H9 (cell line): ENCODE data around the gene VWA8. TPM values are rescaled to one million over a fixed set of nuclear protein-coding genes. Genes with fewer than 3 reads are reported as not detected.
A peak's percentile ranks its signal among the peaks of the same experiment; 100 is the strongest.

Experiments
- DNase-seq: peaks from one replicate; pipeline ENCODE4 v3.0.0-alpha.2; 2017
- H2AFZ ChIP-seq: one replicate; pipeline ENCODE4 v1.6.1; 2013; ENCODE audit warnings: mild to moderate bottlenecking, low read length, control low read depth, moderate library complexity
- H2AK5ac ChIP-seq: 2 replicates; pipeline ENCODE4 v1.6.1; 2013; ENCODE audit warnings: low read length, control low read depth, mixed read lengths; ENCODE audit not compliant: insufficient read length
- H2BK120ac ChIP-seq: one replicate; pipeline ENCODE4 v1.6.1; 2013; ENCODE audit warnings: low read depth, mild to moderate bottlenecking, low read length, control low read depth, inconsistent platforms; ENCODE audit not compliant: poor library complexity, severe bottlenecking
- H2BK12ac ChIP-seq: 2 replicates; pipeline ENCODE4 v1.6.1; 2013; ENCODE audit warnings: low read length, control low read depth, mixed read lengths, low read depth; ENCODE audit not compliant: insufficient read length
- H2BK15ac ChIP-seq: 2 replicates; pipeline ENCODE4 v1.6.1; 2013; ENCODE audit warnings: low read depth, low read length, control low read depth
- H2BK20ac ChIP-seq: one replicate; pipeline ENCODE4 v1.6.1; 2013; ENCODE audit warnings: low read depth, mild to moderate bottlenecking, low read length, control low read depth, inconsistent platforms; ENCODE audit not compliant: poor library complexity, severe bottlenecking
- H2BK5ac ChIP-seq: 2 replicates; pipeline ENCODE4 v1.6.1; 2013; ENCODE audit warnings: low read length, control low read depth, mixed read lengths; ENCODE audit not compliant: insufficient read length
- H3K14ac ChIP-seq: 2 replicates; pipeline ENCODE4 v1.6.1; 2013; ENCODE audit warnings: low read length, control low read depth; ENCODE audit not compliant: insufficient read depth
- H3K18ac ChIP-seq: 2 replicates; pipeline ENCODE4 v1.6.1; 2013; ENCODE audit warnings: low read depth, mild to moderate bottlenecking, mixed read lengths, low read length, control low read depth; ENCODE audit not compliant: insufficient read length
- H3K23ac ChIP-seq: 2 replicates; pipeline ENCODE4 v1.6.1; 2013; ENCODE audit warnings: low read length, control low read depth, mixed read lengths, low read depth; ENCODE audit not compliant: insufficient read length
- H3K23me2 ChIP-seq: 2 replicates; pipeline ENCODE4 v1.6.1; 2013; ENCODE audit warnings: low read depth, mild to moderate bottlenecking, mixed read lengths, low read length, control low read depth; ENCODE audit not compliant: insufficient read length, poor library complexity, severe bottlenecking
- H3K27ac ChIP-seq: 2 replicates; pipeline ENCODE4 v1.5.1; 2013; ENCODE audit warnings: low read length, control low read depth, mixed read lengths, low read depth; ENCODE audit not compliant: insufficient read length
- H3K27me3 ChIP-seq: 2 replicates; pipeline ENCODE4 v1.6.1; 2013; ENCODE audit warnings: low read length, control low read depth, inconsistent platforms; ENCODE audit not compliant: insufficient read depth
- H3K4ac ChIP-seq: 2 replicates; pipeline ENCODE4 v1.6.1; 2013; ENCODE audit warnings: low read depth, mild to moderate bottlenecking, control low read depth, inconsistent platforms, low read length, moderate library complexity
- H3K4me1 ChIP-seq: 2 replicates; pipeline ENCODE4 v1.6.1; 2013; ENCODE audit warnings: low read length, control low read depth, inconsistent platforms; ENCODE audit not compliant: insufficient read depth
- H3K4me2 ChIP-seq: 2 replicates; pipeline ENCODE4 v1.6.1; 2013; ENCODE audit warnings: low read length, control low read depth, mixed read lengths; ENCODE audit not compliant: insufficient read length, insufficient read depth
- H3K56ac ChIP-seq: 2 replicates; pipeline ENCODE4 v1.6.1; 2013; ENCODE audit warnings: low read depth, mild to moderate bottlenecking, mixed read lengths, low read length, control low read depth; ENCODE audit not compliant: insufficient read length
- H3K79me1 ChIP-seq: 2 replicates; pipeline ENCODE4 v1.6.1; 2013; ENCODE audit warnings: low read depth, mild to moderate bottlenecking, moderate library complexity, low read length, control low read depth, inconsistent platforms; ENCODE audit not compliant: insufficient read depth, poor library complexity, severe bottlenecking
- H3K79me2 ChIP-seq: 2 replicates; pipeline ENCODE4 v1.6.1; 2013; ENCODE audit warnings: low read length, control low read depth, inconsistent platforms; ENCODE audit not compliant: insufficient read depth
- H3K9ac ChIP-seq: 2 replicates; pipeline ENCODE4 v1.6.1; 2013; ENCODE audit warnings: low read length, control low read depth, mixed read lengths; ENCODE audit not compliant: insufficient read length; ENCODE audit errors: extremely low read depth
- H3K9me3 ChIP-seq: one replicate; pipeline ENCODE4 v1.6.1; 2013; ENCODE audit warnings: low read depth, low read length, inconsistent platforms; ENCODE audit not compliant: control insufficient read depth
- H3T11ph ChIP-seq: one replicate; pipeline ENCODE4 v1.6.1; 2013; ENCODE audit warnings: mild to moderate bottlenecking, low read length, control low read depth, inconsistent platforms
- H4K20me1 ChIP-seq: one replicate; pipeline ENCODE4 v1.6.1; 2013; ENCODE audit not compliant: control insufficient read depth, insufficient read length, insufficient read depth
- H4K5ac ChIP-seq: 2 replicates; pipeline ENCODE4 v1.6.1; 2013; ENCODE audit warnings: low read depth, mild to moderate bottlenecking, mixed read lengths, low read length, control low read depth; ENCODE audit not compliant: insufficient read length
- H4K8ac ChIP-seq: replicated peaks from 2 replicates; pipeline ENCODE4 v1.6.1; 2013; ENCODE audit warnings: low read length, control low read depth, mixed read lengths, low read depth; ENCODE audit not compliant: insufficient read length
- H4K91ac ChIP-seq: 2 replicates; pipeline ENCODE4 v1.6.1; 2013; ENCODE audit warnings: low read depth, mild to moderate bottlenecking, moderate library complexity, mixed read lengths, low read length, control low read depth; ENCODE audit not compliant: insufficient read length
- H3K27ac Mint-ChIP-seq, 3 experiments: 2 replicates in 2 of 3; 3 replicates in 1 of 3; pipeline ENCODE4 v1.8.0; 2020 to 2021; ENCODE audit warnings: mixed read lengths in 3 of 3, mild to moderate bottlenecking in 1 of 3, moderate library complexity in 1 of 3
- H3K27me3 Mint-ChIP-seq: 2 replicates; pipeline ENCODE4 v1.8.0; 2021; ENCODE audit warnings: low read depth, mild to moderate bottlenecking, moderate library complexity, mixed read lengths
- H3K36me3 Mint-ChIP-seq, 3 experiments: 2 replicates in 2 of 3; 3 replicates in 1 of 3; pipeline ENCODE4 v1.8.0; 2020 to 2021; ENCODE audit warnings: low read depth in 3 of 3, mixed read lengths in 3 of 3; ENCODE audit not compliant: insufficient read depth in 1 of 3
- H3K4me1 Mint-ChIP-seq, 2 experiments: 2 replicates each; pipeline ENCODE4 v1.8.0; 2020; ENCODE audit warnings: mixed read lengths in 2 of 2
- H3K4me3 Mint-ChIP-seq, 2 experiments: 2 replicates in 1 of 2; 3 replicates in 1 of 2; pipeline ENCODE4 v1.8.0; 2020 to 2021; ENCODE audit warnings: mild to moderate bottlenecking in 2 of 2, mixed read lengths in 2 of 2, moderate library complexity in 1 of 2
- H3K9me3 Mint-ChIP-seq, 2 experiments: 2 replicates in 1 of 2; 3 replicates in 1 of 2; pipeline ENCODE4 v1.8.0; 2020; ENCODE audit warnings: mild to moderate bottlenecking in 2 of 2, mixed read lengths in 2 of 2, moderate library complexity in 1 of 2
- WGBS: extraction: QIAGEN DNeasy Blood & Tissue Kit; methylation state at CpG from one replicate; pipeline ENCODE4 v1.1.7; 2013; ENCODE audit warnings: missing lambda C conversion rate, low lambda C conversion rate, mixed read lengths; ENCODE audit not compliant: insufficient read length; ENCODE audit errors: extremely low coverage; 5-methylcytosine and 5-hydroxymethylcytosine counted together
- total RNA-seq: library from RNA; stranded (reverse); gene quantifications from 2 replicates; pipeline ENCODE4 v1.2.1, GENCODE V29; 2021
- TF ChIP-seq, protein P1 (sequence below): fragments of 200-600 bp; sonication (generic); conservative IDR thresholded peaks from 3 replicates; pipeline ENCODE4 v1.8.0; 2021; ENCODE audit warnings: antibody characterized with exemption, mild to moderate bottlenecking

Gene VWA8
- total RNA-seq, 1 experiment from 2014 or later = 17.4 TPM

- no peak overlapping the region for H3K18ac ChIP-seq
- H4K20me1 ChIP-seq = no peaks in the 10 kb centered on the region
- no CpG with 5 or more reads among the region's 9 CpGs for WGBS
- no peak overlapping the region for H2BK120ac ChIP-seq
- H3K9me3 Mint-ChIP-seq = no peaks in the 10 kb centered on the region; a peak in 1 of 5 replicates
- no peak overlapping the region for H2BK15ac ChIP-seq
- H3K4ac ChIP-seq = no peak overlapping the region
- H2AFZ ChIP-seq = no peak overlapping the region
- H3K79me2 ChIP-seq = no peaks in the 10 kb centered on the region
- no peak overlapping the region for H3K56ac ChIP-seq
- H3K23me2 ChIP-seq = no peaks in the 10 kb centered on the region
- H3K4me1 ChIP-seq = no peaks in the 10 kb centered on the region; the same call in 1 of the 2 replicates
- no peak overlapping the region for H2BK12ac ChIP-seq
- no peak overlapping the region for H4K5ac ChIP-seq
- H3K9ac ChIP-seq = no peak overlapping the region
- no peak overlapping the region for H3K14ac ChIP-seq
- peak; percentile 60 for DNase-seq
- H4K8ac ChIP-seq = no peak overlapping the region
- H3K79me1 ChIP-seq = no peaks in the 10 kb centered on the region
- H3K4me3 Mint-ChIP-seq = no peak overlapping the region
- no peak overlapping the region for H3K23ac ChIP-seq
- H2BK5ac ChIP-seq = no peak overlapping the region
- peak overlapping the region in 1 of 3 experiments; percentile 55; a peak in 1 of 7 replicates for H3K27ac Mint-ChIP-seq
- H3K27me3 Mint-ChIP-seq = no peaks in the 10 kb centered on the region
- H3K9me3 ChIP-seq = no peaks in the 10 kb centered on the region
- H2BK20ac ChIP-seq = no peak overlapping the region
- H2AK5ac ChIP-seq = no peak overlapping the region
- TF ChIP-seq, protein P1, sequence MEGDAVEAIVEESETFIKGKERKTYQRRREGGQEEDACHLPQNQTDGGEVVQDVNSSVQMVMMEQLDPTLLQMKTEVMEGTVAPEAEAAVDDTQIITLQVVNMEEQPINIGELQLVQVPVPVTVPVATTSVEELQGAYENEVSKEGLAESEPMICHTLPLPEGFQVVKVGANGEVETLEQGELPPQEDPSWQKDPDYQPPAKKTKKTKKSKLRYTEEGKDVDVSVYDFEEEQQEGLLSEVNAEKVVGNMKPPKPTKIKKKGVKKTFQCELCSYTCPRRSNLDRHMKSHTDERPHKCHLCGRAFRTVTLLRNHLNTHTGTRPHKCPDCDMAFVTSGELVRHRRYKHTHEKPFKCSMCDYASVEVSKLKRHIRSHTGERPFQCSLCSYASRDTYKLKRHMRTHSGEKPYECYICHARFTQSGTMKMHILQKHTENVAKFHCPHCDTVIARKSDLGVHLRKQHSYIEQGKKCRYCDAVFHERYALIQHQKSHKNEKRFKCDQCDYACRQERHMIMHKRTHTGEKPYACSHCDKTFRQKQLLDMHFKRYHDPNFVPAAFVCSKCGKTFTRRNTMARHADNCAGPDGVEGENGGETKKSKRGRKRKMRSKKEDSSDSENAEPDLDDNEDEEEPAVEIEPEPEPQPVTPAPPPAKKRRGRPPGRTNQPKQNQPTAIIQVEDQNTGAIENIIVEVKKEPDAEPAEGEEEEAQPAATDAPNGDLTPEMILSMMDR = peak; percentile 57
- no peaks in the 10 kb centered on the region for H3K27me3 ChIP-seq
- no peak overlapping the region for H3K27ac ChIP-seq
- H3T11ph ChIP-seq = no peak overlapping the region
- no peak overlapping the region for H3K4me2 ChIP-seq
- H4K91ac ChIP-seq = no peak overlapping the region
- peaks cover 12 to 16% (median 16%) of the 10 kb centered on the region in 3 experiments for H3K36me3 Mint-ChIP-seq
- peaks cover 14 to 19% of the 10 kb centered on the region in 2 experiments for H3K4me1 Mint-ChIP-seq
These were observed 373.4 kb downstream of the VWA8 start for GRCh38 chr13:41587490-41587889.
